Measurements from ENCODE around the gene NDOR1. TPM values are rescaled to one million over a fixed set of nuclear protein-coding genes. Genes with fewer than 3 reads are reported as not detected.

Gene NDOR1
- total and polyA plus RNA-seq, 5 donors from 2014 or later = 3.9 to 30.0 (median 5.3) TPM

DNA sequence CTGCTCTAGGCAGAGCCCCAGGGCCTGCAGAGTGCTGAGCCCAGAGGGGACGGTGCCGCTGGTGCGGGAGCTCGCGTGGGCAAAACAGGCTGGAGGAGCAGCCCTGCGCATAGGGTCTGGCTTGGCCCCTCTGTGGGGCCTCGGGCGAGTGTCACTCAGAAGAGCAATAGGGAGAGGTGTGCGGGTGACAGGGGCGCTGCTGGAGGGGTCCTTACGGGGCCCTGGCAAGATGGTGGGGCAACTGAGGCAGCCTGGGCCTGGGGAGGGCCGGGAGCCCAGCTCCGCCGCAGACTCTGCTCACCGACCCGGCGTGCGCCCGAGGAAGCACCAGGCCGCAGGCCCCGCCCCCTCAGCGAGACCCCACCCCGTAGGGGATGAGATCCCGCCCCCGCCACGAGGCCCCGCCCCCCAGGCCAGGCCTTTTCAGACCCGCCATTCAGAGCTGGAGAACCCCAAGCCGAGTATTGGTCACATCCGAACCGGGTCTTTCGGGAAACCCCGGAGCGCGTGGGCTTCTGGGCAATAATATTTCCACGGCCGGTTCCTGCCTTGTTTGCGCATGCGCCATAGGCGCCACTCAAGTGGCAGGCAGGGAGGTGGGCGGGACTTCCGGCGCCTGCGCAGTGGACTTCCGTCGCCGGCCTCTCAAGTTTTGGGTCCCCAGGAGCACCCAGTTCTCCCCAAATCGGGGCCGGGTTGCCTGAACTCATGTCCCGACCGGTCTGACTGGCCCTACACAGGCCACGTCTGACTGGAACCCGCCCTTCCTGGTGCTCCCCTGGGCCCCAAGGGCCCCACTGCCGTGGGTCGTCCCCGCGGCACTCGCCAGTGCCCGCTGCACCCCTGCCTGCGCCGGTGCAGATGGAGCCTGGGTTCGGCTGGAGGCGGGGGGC, 17.8 kb downstream of the NDOR1 start:
- H3K4me1 Mint-ChIP-seq = peaks cover 0 to 13% (median 7%) of the 10 kb centered on the region in 4 donors
- no peaks in the 10 kb centered on the region for H3K9me3 Mint-ChIP-seq
- peaks cover 21% of the 10 kb centered on the region for H3K4me1 ChIP-seq (ENCODE audit: control insufficient read depth, insufficient read depth, low read length, poor library complexity, severe bottlenecking)
- no peaks in the 10 kb centered on the region for H3K36me3 ChIP-seq (ENCODE audit: control insufficient read depth, insufficient read depth, low read length)
- ATAC-seq (ENCODE audit: low read depth in 2 of 2) (peak; percentile 91 to 94), DNase-seq (peak; percentile 97 to 99 (median 99))
- peak overlapping the region in 2 of 3 donors; percentile 38 to 89 for H3K27ac Mint-ChIP-seq
- H3K4me3 ChIP-seq (ENCODE audit: low read depth, low read length) = peak overlapping the region; percentile 59
- H3K9me3 ChIP-seq (ENCODE audit: control insufficient read depth in 2 of 2, low read length in 2 of 2) = no peaks in the 10 kb centered on the region
- no peaks in the 10 kb centered on the region for H3K36me3 Mint-ChIP-seq
- H3K4me3 Mint-ChIP-seq = peak overlapping the region; percentile 81 to 93 (median 83)
- peaks cover 5% of the 10 kb centered on the region for H3K27me3 Mint-ChIP-seq
- H3K27me3 ChIP-seq (ENCODE audit: control insufficient read depth, insufficient read depth, low read length) = no peaks in the 10 kb centered on the region
- H3K27ac ChIP-seq (ENCODE audit: insufficient read depth, low read length, poor library complexity, severe bottlenecking) = peak overlapping the region; percentile 90

DNA sequence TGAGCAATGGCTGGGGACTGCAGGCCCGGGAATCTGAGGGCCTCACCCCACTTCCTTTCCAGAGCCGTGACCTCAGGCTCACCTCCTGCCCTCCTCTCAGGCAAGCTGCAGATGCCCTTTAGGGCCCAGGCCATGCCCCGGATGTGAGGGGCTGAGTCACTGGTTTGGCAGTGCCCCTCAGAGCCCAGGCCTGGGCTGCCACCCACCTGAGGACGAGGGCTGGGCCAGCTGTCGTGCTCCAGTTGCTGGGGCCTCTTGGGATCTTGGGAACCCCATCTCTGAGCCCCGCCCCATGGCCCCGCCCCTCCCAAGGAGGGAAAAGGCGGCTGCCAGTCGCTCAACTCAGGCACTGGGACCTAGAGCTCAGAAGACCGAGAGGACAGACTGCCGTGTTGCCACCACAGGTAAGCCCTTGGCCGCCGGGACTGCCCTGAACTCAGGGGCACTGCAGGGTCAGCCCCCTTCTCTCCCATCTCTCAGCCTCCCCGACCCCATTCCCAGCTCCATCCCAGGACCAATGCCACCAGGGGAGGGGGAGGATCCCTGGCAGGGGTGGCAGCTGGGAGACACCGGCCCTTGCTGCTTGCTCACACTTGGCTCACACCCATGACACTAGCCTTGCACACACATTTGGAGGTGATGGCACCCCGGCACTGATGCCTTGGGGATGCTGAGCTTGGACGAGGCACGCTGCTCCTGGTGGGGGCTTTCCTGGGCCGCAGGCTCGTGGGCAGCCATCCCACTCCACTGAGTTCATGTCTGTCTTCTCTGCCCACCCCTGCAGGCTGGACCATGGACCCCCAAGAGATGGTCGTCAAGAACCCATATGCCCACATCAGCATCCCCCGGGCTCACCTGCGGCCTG, 19.6 kb downstream of the NDOR1 start, which contains the start of gene CYSRT1:
TSS of gene CYSRT1 (plus strand) at position 345 of the 865 bp plus-strand sequence. CDS start at position 793, 448 bp downstream.
- Histone ChIP-seq H3K36me3 (ENCODE audit: control insufficient read depth, insufficient read depth, low read length) (no peaks in the 10 kb centered on the region), H3K9me3 (ENCODE audit: control insufficient read depth in 2 of 2, low read length in 2 of 2) (no peaks in the 10 kb centered on the region), H3K27me3 (ENCODE audit: control insufficient read depth, insufficient read depth, low read length) (no peaks in the 10 kb centered on the region), H3K4me3 (ENCODE audit: low read depth, low read length) (peak within 1 kb of the TSS; percentile 59), H3K4me1 (ENCODE audit: control insufficient read depth, insufficient read depth, low read length, poor library complexity, severe bottlenecking) (peaks cover 21% of the 10 kb centered on the region), H3K27ac (ENCODE audit: insufficient read depth, low read length, poor library complexity, severe bottlenecking) (peak within 1 kb of the TSS; percentile 90)
- no peaks in the 10 kb centered on the region for H3K36me3 Mint-ChIP-seq
- ATAC-seq (ENCODE audit: low read depth in 2 of 2) = no peak
- H3K4me3 Mint-ChIP-seq = peak within 1 kb of the TSS; percentile 81 to 93 (median 83)
- H3K9me3 Mint-ChIP-seq = no peaks in the 10 kb centered on the region
- H3K27ac Mint-ChIP-seq = peak within 1 kb of the TSS; percentile 38 to 89 (median 56)
- H3K27me3 Mint-ChIP-seq = peaks cover 5% of the 10 kb centered on the region
- peaks cover 0 to 13% (median 7%) of the 10 kb centered on the region in 4 donors for H3K4me1 Mint-ChIP-seq
- DNase-seq = peak in 1 of 3 donors; percentile 56

DNA sequence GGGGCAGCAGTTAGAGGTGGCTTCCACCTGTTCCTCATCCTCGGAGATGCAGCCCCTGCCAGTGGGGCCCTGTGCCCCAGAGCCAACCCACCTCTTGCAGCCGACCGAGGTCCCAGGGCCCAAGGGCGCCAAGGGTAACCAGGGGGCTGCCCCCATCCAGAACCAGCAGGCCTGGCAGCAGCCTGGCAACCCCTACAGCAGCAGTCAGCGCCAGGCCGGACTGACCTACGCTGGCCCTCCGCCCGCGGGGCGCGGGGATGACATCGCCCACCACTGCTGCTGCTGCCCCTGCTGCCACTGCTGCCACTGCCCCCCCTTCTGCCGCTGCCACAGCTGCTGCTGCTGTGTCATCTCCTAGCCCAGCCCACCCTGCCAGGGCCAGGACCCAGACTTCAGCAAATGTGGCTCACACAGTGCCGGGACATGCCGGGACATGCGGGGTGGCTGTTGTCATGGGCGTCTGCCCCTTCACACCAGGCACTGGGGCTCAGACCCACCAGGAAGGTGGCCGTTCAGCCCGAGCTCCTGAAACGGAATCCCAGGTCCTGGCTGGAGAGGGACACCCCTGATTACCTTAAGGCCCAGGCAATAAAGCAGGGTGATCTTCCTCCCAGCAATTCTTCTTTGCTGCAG, 20.3 kb downstream of the NDOR1 start:
- no peaks in the 10 kb centered on the region for H3K36me3 Mint-ChIP-seq
- Histone ChIP-seq H3K9me3 (ENCODE audit: control insufficient read depth in 2 of 2, low read length in 2 of 2) (no peaks in the 10 kb centered on the region), H3K36me3 (ENCODE audit: control insufficient read depth, insufficient read depth, low read length) (no peaks in the 10 kb centered on the region), H3K27ac (ENCODE audit: insufficient read depth, low read length, poor library complexity, severe bottlenecking) (no peak overlapping the region), H3K4me1 (ENCODE audit: control insufficient read depth, insufficient read depth, low read length, poor library complexity, severe bottlenecking) (peaks cover 21% of the 10 kb centered on the region), H3K27me3 (ENCODE audit: control insufficient read depth, insufficient read depth, low read length) (no peaks in the 10 kb centered on the region), H3K4me3 (ENCODE audit: low read depth, low read length) (no peak overlapping the region)
- peak overlapping the region in 1 of 3 donors; percentile 42 for H3K27ac Mint-ChIP-seq
- peaks cover 5% of the 10 kb centered on the region for H3K27me3 Mint-ChIP-seq
- no peak for DNase-seq
- peaks cover 0 to 13% (median 7%) of the 10 kb centered on the region in 4 donors for H3K4me1 Mint-ChIP-seq
- peak overlapping the region in 1 of 4 donors; percentile 32 for H3K4me3 Mint-ChIP-seq
- H3K9me3 Mint-ChIP-seq = no peaks in the 10 kb centered on the region
- no peak for ATAC-seq (ENCODE audit: low read depth in 2 of 2)

DNA sequence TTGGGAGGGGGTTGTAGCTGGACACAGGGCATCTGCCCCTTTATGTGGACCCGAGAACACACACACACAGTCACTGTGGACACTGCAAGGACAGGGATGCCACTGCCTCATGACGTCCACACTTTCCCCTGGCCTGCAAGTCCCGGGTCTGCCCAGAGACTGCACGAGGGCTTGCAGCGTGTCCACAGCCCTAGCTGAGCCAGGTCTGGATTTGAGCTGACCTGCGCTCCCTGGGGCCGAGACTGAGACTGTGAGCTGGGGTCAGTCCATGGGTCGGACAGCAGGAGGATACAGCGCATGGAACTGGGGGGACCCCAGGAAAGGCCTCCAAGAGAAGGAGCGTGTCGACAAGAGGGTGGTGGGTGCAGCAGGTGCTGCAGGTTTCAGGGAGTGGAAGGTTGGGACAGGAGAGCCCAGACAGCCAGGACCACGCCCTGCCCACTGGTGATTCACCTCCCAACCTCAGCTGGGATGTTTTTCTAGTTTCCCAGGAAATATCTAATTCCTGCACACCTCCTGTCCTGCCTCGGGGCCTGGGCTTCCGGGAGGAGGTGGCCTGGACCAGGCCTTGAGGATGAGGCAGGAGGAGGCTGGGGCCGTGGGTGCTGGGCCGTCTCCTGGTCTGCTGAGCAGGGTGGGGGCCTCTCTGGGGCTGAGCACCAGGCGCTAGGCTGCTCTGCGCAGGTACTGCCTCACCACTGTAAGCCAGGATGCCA, 21.0 kb downstream of the NDOR1 start:
- ATAC-seq (ENCODE audit: low read depth in 2 of 2) = no peak
- Mint-ChIP-seq H3K27ac (no peak overlapping the region), H3K9me3 (no peaks in the 10 kb centered on the region), H3K36me3 (no peaks in the 10 kb centered on the region), H3K27me3 (peaks cover 5% of the 10 kb centered on the region), H3K4me3 (peak overlapping the region in 1 of 4 donors; percentile 32), H3K4me1 (peaks cover 0 to 13% (median 7%) of the 10 kb centered on the region in 4 donors)
- peaks cover 21% of the 10 kb centered on the region for H3K4me1 ChIP-seq (ENCODE audit: control insufficient read depth, insufficient read depth, low read length, poor library complexity, severe bottlenecking)
- no peak overlapping the region for H3K4me3 ChIP-seq (ENCODE audit: low read depth, low read length)
- no peaks in the 10 kb centered on the region for H3K36me3 ChIP-seq (ENCODE audit: control insufficient read depth, insufficient read depth, low read length)
- no peaks in the 10 kb centered on the region for H3K27me3 ChIP-seq (ENCODE audit: control insufficient read depth, insufficient read depth, low read length)
- H3K9me3 ChIP-seq (ENCODE audit: control insufficient read depth in 2 of 2, low read length in 2 of 2) = no peaks in the 10 kb centered on the region
- no peak for DNase-seq
- H3K27ac ChIP-seq (ENCODE audit: insufficient read depth, low read length, poor library complexity, severe bottlenecking) = no peak overlapping the region

DNA sequence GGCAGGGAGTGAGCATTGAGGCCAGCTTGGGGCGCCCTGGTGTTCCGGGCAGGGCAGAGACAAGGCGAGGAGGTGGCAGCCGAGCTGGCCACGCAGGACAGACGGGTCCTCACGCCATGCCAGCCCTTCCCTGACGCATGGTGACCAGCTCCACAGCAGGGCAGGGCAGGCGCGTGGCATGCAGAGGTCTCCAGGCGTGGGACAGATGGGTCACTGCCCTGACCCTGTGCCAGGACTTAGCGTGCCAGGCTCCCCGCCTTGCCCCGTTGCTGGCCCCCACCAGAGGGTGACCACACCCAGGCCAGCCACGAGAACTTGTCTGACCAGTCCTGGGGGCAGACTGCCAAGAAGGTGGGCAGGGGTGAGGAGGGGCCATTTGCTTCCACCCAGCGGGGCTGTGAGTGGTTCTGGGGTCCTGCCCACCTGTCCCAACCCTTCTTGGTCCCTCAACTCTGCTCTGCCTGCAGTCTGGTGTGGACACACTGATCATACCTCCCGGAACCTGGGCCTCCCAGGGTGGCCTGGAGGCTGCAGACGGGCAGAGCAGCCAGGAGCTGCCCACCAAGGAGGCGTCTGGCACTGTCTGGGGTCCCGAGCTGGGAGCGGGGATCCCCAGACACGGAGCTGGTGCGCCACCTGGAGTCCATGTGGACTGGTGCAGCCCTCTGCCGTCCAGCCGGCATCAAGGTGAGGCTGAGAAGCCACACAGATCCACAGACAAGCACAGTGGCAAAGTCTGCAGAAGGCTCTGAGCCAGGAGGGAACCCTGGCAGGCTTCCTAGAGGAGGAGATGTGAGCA, 21.8 kb downstream of the NDOR1 start, which contains the start of gene RNF224:
TSS of gene RNF224 (plus strand) at position 449 of the 799 bp plus-strand sequence. CDS start 834 bp downstream, outside the sequence.
- no peak within 1 kb of the TSS for H3K4me3 ChIP-seq (ENCODE audit: low read depth, low read length)
- H3K27ac Mint-ChIP-seq = peak within 1 kb of the TSS in 2 of 3 donors; percentile 23 to 96
- no peaks in the 10 kb centered on the region for H3K9me3 Mint-ChIP-seq
- no peaks in the 10 kb centered on the region for H3K36me3 Mint-ChIP-seq
- peaks cover 0 to 13% (median 7%) of the 10 kb centered on the region in 4 donors for H3K4me1 Mint-ChIP-seq
- no peak within 1 kb of the TSS for H3K27ac ChIP-seq (ENCODE audit: insufficient read depth, low read length, poor library complexity, severe bottlenecking)
- H3K27me3 ChIP-seq (ENCODE audit: control insufficient read depth, insufficient read depth, low read length) = no peaks in the 10 kb centered on the region
- ATAC-seq (ENCODE audit: low read depth in 2 of 2) (peak in 1 of 2 donors; percentile 28), DNase-seq (peak; percentile 66 to 78 (median 77))
- peaks cover 5% of the 10 kb centered on the region for H3K27me3 Mint-ChIP-seq
- H3K4me3 Mint-ChIP-seq = peak within 1 kb of the TSS in 1 of 4 donors; percentile 25
- H3K9me3 ChIP-seq (ENCODE audit: control insufficient read depth in 2 of 2, low read length in 2 of 2) = no peaks in the 10 kb centered on the region
- H3K4me1 ChIP-seq (ENCODE audit: control insufficient read depth, insufficient read depth, low read length, poor library complexity, severe bottlenecking) = peaks cover 20% of the 10 kb centered on the region
- no peaks in the 10 kb centered on the region for H3K36me3 ChIP-seq (ENCODE audit: control insufficient read depth, insufficient read depth, low read length)

DNA sequence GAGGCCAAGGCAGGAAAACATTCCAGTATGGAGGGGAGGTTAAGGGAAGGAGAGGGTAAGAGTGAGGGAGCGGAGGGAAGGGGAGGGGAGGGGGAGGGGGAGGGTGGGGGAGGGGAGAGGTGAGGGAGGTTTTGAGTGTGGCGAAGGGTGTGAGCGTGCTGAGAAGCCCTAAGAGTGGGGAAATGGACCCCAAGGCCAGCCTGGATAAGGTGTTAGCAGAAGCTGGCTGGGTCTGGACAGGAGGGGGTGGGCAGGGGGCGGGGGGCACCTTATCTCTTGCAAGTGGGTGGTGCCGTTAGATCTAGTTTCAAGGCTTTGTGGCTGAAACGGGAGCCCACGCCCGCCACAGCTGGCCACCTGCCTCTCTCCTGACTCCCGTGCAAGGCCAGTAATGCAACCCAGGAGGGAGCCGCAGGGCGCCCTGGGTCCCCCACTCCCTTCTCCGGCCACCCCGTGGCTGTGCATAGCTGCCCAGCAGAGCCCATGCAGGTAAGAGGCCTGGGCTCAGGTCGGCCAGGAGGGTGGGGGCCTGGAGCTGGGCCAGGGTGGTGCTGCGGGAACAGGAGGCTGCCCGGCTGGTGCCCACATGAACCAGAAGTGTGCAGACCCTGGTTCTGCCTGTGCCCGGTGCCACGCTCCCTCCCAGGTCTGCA, 22.5 kb downstream of the NDOR1 start:
- H3K27ac Mint-ChIP-seq = peak overlapping the region in 2 of 3 donors; percentile 23 to 96
- no peak overlapping the region for H3K4me3 Mint-ChIP-seq
- ATAC-seq (ENCODE audit: low read depth in 2 of 2) = no peak
- no peak for DNase-seq
- Histone ChIP-seq H3K27ac (ENCODE audit: insufficient read depth, low read length, poor library complexity, severe bottlenecking) (no peak overlapping the region), H3K36me3 (ENCODE audit: control insufficient read depth, insufficient read depth, low read length) (no peaks in the 10 kb centered on the region), H3K4me3 (ENCODE audit: low read depth, low read length) (no peak overlapping the region), H3K4me1 (ENCODE audit: control insufficient read depth, insufficient read depth, low read length, poor library complexity, severe bottlenecking) (peaks cover 12% of the 10 kb centered on the region), H3K9me3 (ENCODE audit: control insufficient read depth in 2 of 2, low read length in 2 of 2) (no peaks in the 10 kb centered on the region), H3K27me3 (ENCODE audit: control insufficient read depth, insufficient read depth, low read length) (no peaks in the 10 kb centered on the region)
- peaks cover 5% of the 10 kb centered on the region for H3K27me3 Mint-ChIP-seq
- no peaks in the 10 kb centered on the region for H3K9me3 Mint-ChIP-seq
- peaks cover 0 to 12% (median 6%) of the 10 kb centered on the region in 4 donors for H3K4me1 Mint-ChIP-seq
- H3K36me3 Mint-ChIP-seq = no peaks in the 10 kb centered on the region

Measured in CD4-positive, CD25-positive, alpha-beta regulatory T cell (primary cell).